DND-41 (cell line): ENCODE results near the gene FBP1.

ENCODE experiments used
- ATAC-seq: fragments of 200-7000 bp; cut with Tn5 transposase; 3 replicates; pipeline ENCODE4 v1.9.1; 2021; ENCODE audit warnings: low read depth; ENCODE audit not compliant: insufficient read depth
- DNase-seq: peaks from one replicate; pipeline ENCODE4 v3.0.0-alpha.2; 2020
- H2AFZ ChIP-seq: 2 replicates; pipeline ENCODE4 v1.6.0; 2012; ENCODE audit warnings: low read depth, low read length
- H3K27ac ChIP-seq: 2 replicates; pipeline ENCODE4 v1.5.1; 2012; ENCODE audit warnings: low read length, inconsistent platforms
- H3K27me3 ChIP-seq: fragments of 200-600 bp; sonication (generic); 2 replicates; pipeline ENCODE4 v1.6.0; 2012; ENCODE audit warnings: low read length, mild to moderate bottlenecking, inconsistent platforms; ENCODE audit not compliant: insufficient read depth, poor library complexity
- H3K36me3 ChIP-seq: 2 replicates; pipeline ENCODE4 v1.5.1; 2012; ENCODE audit warnings: low read length, inconsistent platforms; ENCODE audit not compliant: insufficient read depth
- H3K4me1 ChIP-seq: 2 replicates; pipeline ENCODE4 v1.5.1; 2012; ENCODE audit warnings: mild to moderate bottlenecking, low read length; ENCODE audit not compliant: insufficient read depth
- H3K4me2 ChIP-seq: 2 replicates; pipeline ENCODE4 v1.6.0; 2012; ENCODE audit warnings: mild to moderate bottlenecking, moderate library complexity, low read length, inconsistent platforms; ENCODE audit not compliant: insufficient read depth
- H3K4me3 ChIP-seq, 2 experiments: fragments of 200-600 bp in 1 of 2; shearing (Covaris generic) in 1 of 2; 2 replicates each; pipeline ENCODE4 v1.5.1; 2012 to 2016; ENCODE audit warnings: inconsistent platforms in 2 of 2, low read length in 2 of 2, mild to moderate bottlenecking in 2 of 2, low read depth in 1 of 2, moderate library complexity in 1 of 2
- H3K79me2 ChIP-seq: 2 replicates; pipeline ENCODE4 v1.6.0; 2012; ENCODE audit warnings: low read length, inconsistent platforms; ENCODE audit not compliant: insufficient read depth
- H3K9ac ChIP-seq: 2 replicates; pipeline ENCODE4 v1.6.0; 2012; ENCODE audit warnings: low read depth, mild to moderate bottlenecking, inconsistent platforms, low read length, moderate library complexity
- H3K9me3 ChIP-seq: 2 replicates; pipeline ENCODE4 v1.5.1; 2012; ENCODE audit warnings: low read length, moderate library complexity, mild to moderate bottlenecking, inconsistent platforms; ENCODE audit not compliant: insufficient read depth, severe bottlenecking
- H4K20me1 ChIP-seq: 2 replicates; pipeline ENCODE4 v1.6.0; 2012; ENCODE audit warnings: low read length; ENCODE audit not compliant: insufficient read depth
- EZH2 ChIP-seq: IDR thresholded peaks from 3 replicates; pipeline ENCODE4 v1.6.1; 2012; ENCODE audit warnings: borderline replicate concordance, low read depth, mild to moderate bottlenecking, moderate library complexity, low read length, inconsistent platforms; ENCODE audit not compliant: severe bottlenecking
- TF ChIP-seq, protein P1 (sequence below): IDR thresholded peaks from 2 replicates; pipeline ENCODE4 v1.5.1; 2012; ENCODE audit warnings: borderline replicate concordance, low read length, moderate library complexity, mild to moderate bottlenecking; ENCODE audit not compliant: poor library complexity, severe bottlenecking; ENCODE audit errors: extremely low read depth

Gene FBP1

DNA sequence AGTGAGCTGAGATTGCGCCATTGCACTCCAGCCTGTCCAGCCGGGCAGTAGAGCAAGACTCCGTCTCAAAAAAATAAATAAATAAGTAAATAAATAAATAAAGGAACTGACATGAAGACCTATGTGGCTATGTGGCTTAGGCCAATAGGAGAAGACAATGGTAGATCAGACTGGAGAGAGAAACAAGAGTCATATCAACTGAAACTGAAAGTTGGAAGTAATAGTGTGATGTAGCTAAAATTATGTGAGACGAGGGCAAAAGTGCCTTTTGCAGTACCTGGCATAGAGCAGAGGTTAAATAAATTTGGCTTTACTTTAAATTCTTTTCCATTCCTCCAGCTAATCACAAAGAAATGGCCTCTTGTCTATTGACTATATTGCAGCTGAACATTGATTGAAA lies 53.0 kb downstream of the FBP1 start:
- Histone ChIP-seq H3K4me3 (no peak overlapping the region), H3K27ac (no peak overlapping the region), H3K27me3 (no peaks in the 10 kb centered on the region), H4K20me1 (no peaks in the 10 kb centered on the region), H3K9ac (no peak overlapping the region), H3K36me3 (no peaks in the 10 kb centered on the region), H2AFZ (no peak overlapping the region), H3K9me3 (no peaks in the 10 kb centered on the region), H3K4me2 (no peak overlapping the region), H3K79me2 (no peaks in the 10 kb centered on the region), H3K4me1 (no peaks in the 10 kb centered on the region)
- DNase-seq (no peak), ATAC-seq (no peak)
- TF ChIP-seq, protein P1, sequence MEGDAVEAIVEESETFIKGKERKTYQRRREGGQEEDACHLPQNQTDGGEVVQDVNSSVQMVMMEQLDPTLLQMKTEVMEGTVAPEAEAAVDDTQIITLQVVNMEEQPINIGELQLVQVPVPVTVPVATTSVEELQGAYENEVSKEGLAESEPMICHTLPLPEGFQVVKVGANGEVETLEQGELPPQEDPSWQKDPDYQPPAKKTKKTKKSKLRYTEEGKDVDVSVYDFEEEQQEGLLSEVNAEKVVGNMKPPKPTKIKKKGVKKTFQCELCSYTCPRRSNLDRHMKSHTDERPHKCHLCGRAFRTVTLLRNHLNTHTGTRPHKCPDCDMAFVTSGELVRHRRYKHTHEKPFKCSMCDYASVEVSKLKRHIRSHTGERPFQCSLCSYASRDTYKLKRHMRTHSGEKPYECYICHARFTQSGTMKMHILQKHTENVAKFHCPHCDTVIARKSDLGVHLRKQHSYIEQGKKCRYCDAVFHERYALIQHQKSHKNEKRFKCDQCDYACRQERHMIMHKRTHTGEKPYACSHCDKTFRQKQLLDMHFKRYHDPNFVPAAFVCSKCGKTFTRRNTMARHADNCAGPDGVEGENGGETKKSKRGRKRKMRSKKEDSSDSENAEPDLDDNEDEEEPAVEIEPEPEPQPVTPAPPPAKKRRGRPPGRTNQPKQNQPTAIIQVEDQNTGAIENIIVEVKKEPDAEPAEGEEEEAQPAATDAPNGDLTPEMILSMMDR, result no peak
- no peak for TF ChIP-seq EZH2

DNA sequence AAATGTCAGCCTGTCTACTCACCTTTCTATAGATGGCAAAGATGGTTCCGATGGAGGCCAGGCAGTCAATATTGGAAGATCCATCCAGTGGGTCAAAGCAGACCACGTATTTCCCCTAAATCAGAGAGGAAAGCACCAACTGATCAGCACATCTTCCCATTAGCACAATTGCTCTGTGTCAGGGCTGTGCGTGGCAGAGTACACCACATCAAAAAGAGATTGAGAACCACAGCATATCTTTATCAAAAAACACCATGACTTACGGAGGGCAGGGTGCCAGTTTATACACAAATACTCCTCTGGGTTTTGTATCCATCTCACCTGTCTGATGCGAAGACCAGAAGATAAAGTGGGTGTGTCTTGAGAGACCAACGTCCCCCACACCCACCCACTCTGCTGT lies 54.8 kb downstream of the FBP1 start:
- no peaks in the 10 kb centered on the region for H3K4me1 ChIP-seq
- H3K27me3 ChIP-seq, result no peaks in the 10 kb centered on the region
- no peaks in the 10 kb centered on the region for H3K79me2 ChIP-seq
- H3K36me3 ChIP-seq, result no peaks in the 10 kb centered on the region
- TF ChIP-seq, protein P1, result no peak
- TF ChIP-seq EZH2, result no peak
- no peak overlapping the region for H3K4me3 ChIP-seq
- no peak overlapping the region for H3K27ac ChIP-seq
- no peaks in the 10 kb centered on the region for H4K20me1 ChIP-seq
- ATAC-seq (no peak), DNase-seq (no peak)
- no peak overlapping the region for H3K4me2 ChIP-seq
- H2AFZ ChIP-seq, result no peak overlapping the region
- no peaks in the 10 kb centered on the region for H3K9me3 ChIP-seq
- no peak overlapping the region for H3K9ac ChIP-seq

DNA sequence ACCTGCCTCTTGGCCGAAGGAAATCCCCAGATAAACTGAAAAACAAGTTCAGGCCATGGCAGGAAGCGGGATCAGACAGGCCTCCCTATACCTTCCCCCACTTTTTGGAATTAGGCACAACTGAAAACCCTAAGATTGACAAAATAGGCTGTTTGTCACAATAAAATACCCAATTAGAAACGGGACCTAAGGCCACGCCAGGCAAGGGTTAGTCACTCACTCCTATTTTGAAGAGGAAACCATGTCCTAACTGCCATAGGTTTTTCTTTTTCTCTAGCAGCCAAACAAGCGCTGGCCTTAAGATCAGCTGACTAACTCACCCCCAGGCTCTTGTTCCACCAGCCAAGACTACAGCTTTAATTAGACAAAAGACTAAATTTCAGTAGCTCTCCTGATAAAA lies 57.6 kb downstream of the FBP1 start:
- H3K9me3 ChIP-seq, result no peaks in the 10 kb centered on the region
- ATAC-seq (no peak), DNase-seq (no peak)
- no peaks in the 10 kb centered on the region for H3K36me3 ChIP-seq
- no peaks in the 10 kb centered on the region for H3K79me2 ChIP-seq
- H4K20me1 ChIP-seq, result no peaks in the 10 kb centered on the region
- H3K27me3 ChIP-seq, result no peaks in the 10 kb centered on the region
- H3K4me2 ChIP-seq, result no peak overlapping the region
- no peak overlapping the region for H3K27ac ChIP-seq
- no peaks in the 10 kb centered on the region for H3K4me1 ChIP-seq
- no peak overlapping the region for H3K9ac ChIP-seq
- H2AFZ ChIP-seq, result no peak overlapping the region
- no peak overlapping the region for H3K4me3 ChIP-seq
- no peak for TF ChIP-seq EZH2
- TF ChIP-seq, protein P1, result no peak

DNA sequence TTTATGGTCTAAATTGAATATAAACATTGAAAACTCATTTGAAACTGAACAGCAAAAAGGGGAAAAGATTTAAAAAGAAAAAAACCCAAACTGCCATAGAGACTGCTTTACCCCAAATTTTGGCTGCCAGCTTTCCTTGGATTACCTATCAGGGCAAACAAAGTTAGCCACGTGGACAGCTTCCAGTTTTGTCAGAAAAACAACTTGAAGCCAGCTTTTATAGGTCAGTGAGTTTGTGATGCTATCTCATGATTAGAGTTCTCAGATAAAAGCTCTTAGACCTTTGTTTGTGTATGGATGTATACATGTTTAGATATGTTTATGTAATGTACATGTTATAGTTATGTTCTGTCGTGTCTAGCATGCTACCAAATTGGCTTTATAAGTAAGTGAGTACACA lies 61.7 kb downstream of the FBP1 start:
- Histone ChIP-seq H3K4me3 (no peak overlapping the region), H3K4me1 (no peaks in the 10 kb centered on the region), H3K9me3 (no peaks in the 10 kb centered on the region), H2AFZ (no peak overlapping the region), H3K27me3 (no peaks in the 10 kb centered on the region), H3K27ac (no peak overlapping the region), H3K36me3 (no peaks in the 10 kb centered on the region), H3K4me2 (no peak overlapping the region), H3K79me2 (no peaks in the 10 kb centered on the region), H3K9ac (no peak overlapping the region), H4K20me1 (no peaks in the 10 kb centered on the region)
- ATAC-seq, result no peak
- no peak for TF ChIP-seq EZH2
- TF ChIP-seq, protein P1, result no peak
- DNase-seq, result no peak
